Urothelium cell line (cell line): ENCODE results near the gene TMCC1.
"Not testable (repeated sequence)": the region's sequence is repeated elsewhere in the genome, so short reads cannot be mapped to it uniquely, and the experiment has no call there.

Source experiments
- DNase-seq: peaks from one replicate; pipeline ENCODE4 v3.0.0; 2011; ENCODE audit warnings: low spot score, mixed read lengths
- FAIRE-seq: peaks from 2 replicates; lab custom pipeline; 2011; peaks lifted over from hg19 to GRCh38; lab: Jason Lieb, UNC

Gene TMCC1

DNA sequence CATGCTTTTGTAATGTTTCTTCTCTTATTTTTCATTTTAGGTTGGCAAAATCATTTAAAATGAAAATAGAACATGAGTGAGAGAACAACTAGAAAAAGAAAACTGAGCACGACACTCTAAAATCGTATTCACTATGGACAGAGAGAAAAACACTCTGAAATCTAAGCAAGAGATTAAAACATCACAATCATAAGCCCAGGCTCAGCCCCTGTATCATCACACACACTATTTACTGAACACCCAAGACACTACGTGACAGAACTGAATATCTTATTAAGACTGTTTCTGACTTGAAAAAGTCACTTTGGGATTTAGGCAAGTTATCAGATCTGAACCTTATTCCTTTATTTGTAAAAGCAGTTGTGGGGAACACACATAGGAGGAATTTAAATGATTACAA, 204.5 kb downstream of the TMCC1 start:
- DNase-seq, result no peak
- no peak for FAIRE-seq

DNA sequence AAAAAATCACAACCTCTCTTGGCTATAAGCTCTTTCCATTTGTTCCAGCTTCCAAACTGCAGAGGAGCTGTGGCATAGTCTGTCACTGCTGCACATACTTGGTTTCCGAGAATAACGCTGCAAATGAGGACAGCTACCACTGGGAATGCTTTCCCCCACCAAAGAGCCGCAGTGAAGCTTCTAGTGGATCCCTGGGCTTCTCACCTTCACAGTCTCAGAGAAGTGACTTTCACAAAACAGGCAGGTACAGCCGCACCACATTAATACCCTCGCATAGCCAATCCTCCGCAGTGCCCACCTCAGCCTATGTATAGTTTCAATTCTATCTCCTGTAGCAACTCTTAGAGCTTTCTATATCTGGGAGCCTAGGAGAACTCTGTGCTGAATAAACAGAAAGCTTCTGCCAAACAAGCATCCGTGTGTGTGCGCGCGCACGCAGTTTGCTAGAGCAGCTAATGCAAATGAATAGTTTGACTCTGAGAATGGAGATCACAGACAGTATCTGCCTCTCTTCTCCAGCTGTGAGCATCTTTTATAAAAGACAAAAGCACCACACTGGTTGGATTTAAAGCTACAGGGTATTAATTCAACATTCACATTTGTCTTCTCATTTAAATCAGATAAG, 205.1 kb downstream of the TMCC1 start:
- no peak for DNase-seq

DNA sequence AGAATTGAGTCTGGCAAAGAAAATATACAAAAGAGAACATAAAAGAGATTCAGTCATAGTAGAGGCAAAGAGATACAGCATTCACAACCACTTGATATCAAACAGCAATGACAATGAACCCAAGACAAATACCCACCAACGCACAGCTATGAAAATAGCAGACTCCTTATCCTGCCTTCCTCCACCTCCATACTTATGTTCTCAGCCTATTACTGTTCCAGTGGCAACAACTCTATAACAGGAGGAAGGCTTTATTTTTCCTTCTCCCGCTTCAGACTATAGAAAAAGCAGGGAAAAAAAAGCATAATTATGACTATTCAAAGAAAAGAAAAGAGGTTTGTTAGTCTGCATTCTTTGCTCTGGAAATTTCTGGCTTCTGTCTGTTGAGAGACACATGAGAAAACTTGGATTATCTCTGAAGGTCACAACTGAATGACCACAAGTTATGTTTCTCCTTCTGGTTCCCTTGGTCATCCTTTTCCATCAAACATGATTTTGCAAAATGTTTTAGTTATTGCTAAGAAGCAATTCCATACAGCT, 205.9 kb downstream of the TMCC1 start:
- DNase-seq (no peak), FAIRE-seq (no peak)

More for the DNA sequence above, 205.1 kb downstream of the TMCC1 start:
- no peak for FAIRE-seq

DNA sequence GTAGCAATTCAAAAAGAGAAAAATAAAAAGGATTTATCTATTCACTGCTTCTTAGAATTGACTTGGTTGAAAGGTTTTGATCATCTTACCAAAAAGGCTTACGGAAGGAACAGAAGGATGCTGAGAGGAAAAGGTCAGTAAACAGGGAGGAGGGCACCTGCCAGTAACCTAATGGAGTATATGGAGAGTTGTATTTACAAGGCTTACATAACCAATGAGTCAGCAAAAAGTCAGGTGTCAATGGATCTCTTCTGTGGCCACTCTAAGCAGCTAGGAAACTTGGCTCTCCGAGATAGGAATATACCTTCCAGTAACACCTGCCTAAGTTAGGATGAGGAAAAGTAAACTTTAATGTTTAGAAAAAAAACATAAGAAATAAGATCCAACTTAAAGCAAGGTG, 206.6 kb downstream of the TMCC1 start:
- no peak for FAIRE-seq

DNA sequence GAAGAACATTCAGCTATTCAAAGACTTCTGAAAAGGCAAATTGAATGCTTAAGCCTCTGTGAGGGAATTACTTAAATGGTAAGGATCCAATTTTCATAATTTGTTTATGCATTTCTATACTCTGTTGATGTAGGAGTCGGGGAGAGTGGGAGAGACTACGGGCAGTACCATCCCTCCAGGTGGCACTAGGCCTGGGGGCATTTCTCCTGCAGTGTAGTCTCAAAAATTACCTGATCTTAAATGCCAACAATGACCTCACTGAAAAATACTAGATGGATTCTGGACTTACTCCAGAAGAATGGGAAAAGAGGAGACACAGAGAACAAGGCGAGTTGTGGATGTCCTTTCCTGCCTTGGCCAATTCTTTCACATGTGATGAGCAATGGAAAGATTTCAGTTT, 209.2 kb downstream of the TMCC1 start:
- FAIRE-seq, result no peak

More for the DNA sequence above, 206.6 kb downstream of the TMCC1 start:
- DNase-seq, result peak; percentile 14

DNA sequence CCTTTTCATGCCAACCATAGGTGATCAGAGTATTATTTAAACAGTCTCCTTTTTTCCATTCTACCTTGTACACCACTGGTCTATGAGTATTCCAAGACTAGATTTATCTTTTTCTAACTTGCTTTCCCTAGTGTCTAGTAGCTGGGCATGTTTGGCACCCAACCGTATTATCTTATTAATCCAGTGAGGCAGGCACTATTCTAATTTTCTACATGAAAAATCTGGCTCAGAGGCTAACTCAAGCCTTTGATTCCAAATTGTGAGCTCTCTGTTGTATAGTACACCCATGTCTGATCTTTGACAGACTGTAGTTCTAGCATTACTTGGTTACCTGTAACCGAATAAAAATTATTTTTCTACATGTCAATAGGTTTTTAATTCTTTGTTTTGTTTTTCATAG, 210.3 kb downstream of the TMCC1 start:
- FAIRE-seq, result no peak
- DNase-seq, result no peak

More for the DNA sequence above, 209.2 kb downstream of the TMCC1 start:
- no peak for DNase-seq

DNA sequence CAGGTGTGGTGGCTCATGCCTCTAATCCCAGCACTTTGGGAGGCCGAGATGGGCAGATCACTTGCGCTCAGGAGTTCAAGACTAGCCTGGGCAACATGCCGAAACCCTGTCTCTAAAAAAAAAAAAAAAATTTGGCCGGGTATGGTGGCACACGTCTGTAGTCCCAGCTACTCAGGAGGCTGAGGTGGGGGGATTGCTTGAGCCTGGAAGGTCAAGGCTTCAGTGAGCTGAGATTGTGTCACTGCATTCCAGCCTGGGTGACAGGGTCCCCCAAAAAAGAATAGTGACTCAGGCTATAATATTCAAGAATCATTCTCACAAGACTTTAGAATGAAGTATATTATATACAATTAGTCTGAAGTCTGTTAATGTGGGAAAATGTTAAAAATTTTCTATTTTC, 216.5 kb downstream of the TMCC1 start:
- FAIRE-seq (no peak), DNase-seq (no peak)

DNA sequence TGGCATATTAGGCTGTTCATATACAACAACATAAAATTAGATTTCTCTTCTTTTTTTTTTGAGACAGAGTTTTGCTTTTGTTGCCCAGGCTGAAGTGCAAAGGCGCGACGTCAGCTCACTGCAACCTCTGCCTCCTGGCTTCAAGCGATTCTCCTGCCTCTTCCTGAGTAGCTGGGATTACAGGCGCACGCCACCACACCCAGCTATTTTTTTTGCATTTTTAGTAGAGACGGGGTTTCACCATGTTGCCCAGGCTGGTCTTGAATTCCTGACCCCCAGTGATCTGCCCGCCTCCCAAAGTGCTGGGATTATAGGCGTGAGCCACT, 218.8 kb downstream of the TMCC1 start:
- not testable (repeated sequence) for DNase-seq, FAIRE-seq

DNA sequence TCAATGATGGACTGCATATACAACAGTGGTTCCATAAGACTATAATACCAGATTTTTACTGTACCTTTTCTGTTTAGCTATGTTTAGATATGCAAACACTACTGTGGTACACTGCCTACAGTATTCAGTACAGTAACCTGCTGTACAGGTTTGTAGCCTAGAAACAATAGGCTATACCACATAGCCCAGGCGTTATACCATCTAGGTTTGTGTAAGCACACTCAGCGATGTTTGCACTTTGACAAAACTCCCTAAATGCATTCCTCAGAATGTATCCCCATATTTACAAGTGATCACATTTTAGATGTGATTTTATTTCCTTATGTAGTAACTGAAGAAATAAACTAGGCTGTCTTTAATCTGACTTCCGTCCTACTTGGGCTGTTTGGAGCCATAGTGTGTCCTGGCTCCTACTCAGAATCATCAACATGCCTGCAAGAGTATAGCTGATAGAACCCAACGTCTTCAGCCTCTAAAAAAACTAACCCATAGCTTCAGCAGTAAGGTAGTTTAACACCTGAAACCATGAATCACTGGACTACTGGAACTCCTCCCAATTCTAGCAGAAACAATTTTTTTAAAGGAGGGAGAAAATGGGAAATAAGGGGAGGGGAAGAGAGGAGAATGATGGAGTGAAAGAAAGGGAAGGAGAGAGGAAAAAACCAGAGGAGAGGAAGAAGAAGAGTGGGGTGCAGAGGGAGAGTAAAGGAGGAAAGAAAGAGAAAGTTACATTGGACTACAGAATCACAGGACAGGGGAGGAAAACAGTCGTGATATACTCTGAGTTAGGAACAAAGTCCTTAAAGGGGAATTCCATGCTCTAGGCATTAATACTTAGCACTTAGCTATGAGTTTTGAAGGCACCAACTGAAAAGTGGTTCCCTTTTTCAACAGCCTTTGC, 219.4 kb downstream of the TMCC1 start:
- FAIRE-seq (no peak), DNase-seq (no peak)

DNA sequence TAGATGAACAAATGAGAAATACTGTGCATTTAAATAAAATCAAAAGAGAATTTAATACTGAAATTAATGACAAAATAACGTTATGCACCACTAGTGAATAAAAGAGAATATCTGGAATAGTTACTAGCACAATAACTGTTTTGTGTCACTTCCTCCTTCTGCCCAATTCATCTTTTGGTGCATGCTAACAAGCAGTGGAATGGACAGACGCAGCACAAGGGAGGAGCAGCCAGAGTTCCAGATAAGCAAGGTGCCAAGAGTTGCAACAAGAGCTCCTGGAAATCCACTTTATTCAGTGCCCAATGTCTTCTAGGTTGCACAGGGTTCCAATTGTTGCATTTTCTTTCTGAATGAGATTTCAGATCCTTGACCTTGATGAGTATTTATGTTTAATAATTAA, 220.5 kb downstream of the TMCC1 start:
- DNase-seq, result no peak
- no peak for FAIRE-seq

DNA sequence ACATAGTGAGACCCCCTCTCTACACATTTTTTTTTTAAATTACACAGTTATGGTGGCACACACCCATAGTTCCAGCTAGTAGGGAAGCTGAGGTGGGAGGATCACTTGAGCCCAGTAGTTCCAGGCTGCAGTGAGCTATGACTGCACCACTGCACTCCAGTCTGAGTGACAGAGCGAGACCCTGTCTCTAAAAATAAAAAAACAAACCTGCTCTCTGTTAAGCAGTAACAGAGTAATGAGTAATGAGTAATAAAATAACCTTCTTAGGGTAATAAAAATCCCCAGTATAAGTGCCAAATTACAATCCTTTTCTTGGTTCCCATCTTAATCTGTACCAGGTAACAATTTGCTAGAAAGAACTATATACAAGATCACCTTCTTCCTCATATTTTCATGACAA, 221.1 kb downstream of the TMCC1 start:
- no peak for FAIRE-seq
- DNase-seq, result no peak

DNA sequence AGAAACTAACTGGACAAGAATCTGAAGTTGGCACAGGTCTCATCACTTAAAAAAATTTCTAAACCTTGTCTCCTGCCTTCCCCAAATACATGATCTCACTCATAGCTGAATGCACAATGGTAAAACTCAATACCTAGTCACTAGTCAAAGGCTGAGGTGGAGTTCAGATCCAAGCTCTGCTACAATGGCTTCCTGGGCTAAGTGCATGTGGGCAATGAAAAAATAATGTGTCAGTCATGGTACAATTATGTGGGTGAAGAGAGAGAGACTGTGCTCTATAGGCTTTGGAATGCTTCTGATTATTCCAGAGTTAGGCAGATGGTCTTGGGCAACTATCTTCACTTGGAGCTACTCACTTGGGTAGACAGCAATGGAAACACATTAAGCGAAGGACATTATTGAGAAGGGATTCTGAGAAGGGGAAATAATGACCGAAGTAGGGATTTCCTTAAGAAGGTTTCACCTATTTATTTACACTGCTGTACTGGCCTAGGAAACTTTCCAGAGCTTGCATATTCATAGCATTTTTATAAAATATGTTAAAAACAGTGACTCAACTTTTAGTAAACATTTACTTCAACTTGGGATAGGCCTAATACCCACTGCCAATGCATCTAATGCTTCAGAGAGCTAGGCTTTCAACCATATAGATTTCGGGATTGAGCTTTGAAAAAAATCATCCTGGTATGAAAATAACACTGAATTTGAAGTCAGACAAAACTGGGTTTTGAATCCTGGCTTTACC, 228.3 kb downstream of the TMCC1 start:
- DNase-seq (no peak), FAIRE-seq (no peak)

DNA sequence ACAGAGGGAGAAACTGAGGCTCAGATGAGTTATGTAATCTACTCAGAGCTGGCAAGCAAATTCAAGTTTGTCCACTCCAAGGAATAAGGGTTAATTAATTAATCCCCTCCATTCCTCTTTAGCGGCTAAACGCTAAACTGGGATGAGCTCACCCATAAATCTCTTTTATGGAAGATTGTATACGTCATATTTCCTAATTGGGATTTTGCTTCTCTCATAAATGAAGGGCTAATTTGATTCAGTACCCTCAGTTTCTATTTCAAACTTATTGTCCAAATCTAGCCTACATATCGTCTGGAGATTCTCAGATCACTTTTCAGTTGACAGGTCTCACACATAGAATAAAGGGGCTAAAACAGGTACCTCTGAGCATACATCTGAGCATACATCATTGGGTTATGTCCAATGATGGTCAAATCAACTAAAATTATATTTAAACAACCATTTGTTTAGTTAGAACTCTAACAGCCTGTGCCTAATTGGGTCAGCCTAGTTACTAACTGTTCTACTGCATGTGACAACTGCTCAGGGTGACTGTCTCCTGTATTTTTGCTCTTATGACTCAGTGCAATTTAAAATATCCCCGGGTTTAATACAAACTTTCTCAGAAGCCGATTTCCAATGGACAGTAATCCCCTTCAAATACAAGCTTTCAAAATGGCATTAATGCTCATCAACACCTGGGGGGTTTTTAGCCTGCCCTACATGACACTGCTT, 229.4 kb downstream of the TMCC1 start:
- DNase-seq (no peak), FAIRE-seq (no peak)

DNA sequence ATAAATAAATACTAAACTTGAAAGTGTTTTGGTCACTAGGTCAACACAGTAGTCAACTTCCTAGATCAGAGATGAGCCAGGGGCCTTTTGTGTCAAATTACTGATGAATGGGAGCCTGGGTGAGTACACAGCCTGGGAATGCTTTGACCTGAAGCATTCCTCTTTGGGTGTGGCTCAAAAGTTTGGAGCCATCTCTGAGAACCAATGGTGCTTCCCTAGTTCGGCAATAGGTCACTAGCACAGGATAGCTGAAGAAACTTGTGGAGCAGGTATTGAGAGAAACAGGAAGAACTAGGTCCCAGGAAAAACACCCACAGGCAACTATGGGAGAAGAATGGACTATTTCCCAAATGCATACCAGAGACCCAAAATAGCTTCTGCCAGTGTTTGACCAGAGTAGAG, 230.5 kb downstream of the TMCC1 start:
- peak; percentile 13 for DNase-seq
- no peak for FAIRE-seq

DNA sequence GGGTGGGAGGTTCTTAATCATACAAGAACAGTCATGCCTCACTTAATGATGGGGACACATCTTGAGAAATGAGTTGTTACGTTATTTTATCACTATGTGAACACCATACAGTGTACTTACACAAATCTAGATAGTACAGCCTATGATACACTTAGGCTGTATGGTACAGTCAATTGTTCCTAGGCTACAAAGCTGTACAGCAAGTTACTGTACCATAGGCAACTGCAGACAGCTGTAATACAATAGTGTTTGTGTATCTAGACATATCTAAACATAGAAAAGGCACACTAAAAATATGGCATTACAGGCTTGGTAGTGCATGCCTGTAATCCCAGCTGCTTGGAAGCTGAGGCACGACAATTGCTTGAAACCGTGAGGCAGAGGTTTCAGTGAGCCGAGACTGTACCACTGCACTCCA, 231.3 kb downstream of the TMCC1 start:
- FAIRE-seq (no peak), DNase-seq (no peak)

DNA sequence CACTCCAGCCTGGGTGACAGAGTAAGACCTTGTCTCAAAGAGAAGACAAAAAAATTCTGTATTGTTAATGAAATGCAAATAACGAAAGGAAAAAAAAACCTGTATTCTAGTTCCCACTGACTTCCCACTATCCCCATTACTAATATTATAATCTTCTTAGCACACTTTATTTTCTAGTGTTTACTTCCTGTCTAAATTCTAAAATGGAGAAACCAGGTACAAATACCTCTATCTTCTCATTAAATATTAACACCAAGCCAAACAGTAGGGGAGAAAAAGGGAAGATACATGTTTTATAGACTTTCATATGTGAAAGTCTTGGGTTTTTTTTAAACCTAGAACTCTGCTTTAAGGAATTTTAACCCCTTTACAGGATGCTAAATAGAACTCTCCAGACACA, 231.7 kb downstream of the TMCC1 start:
- DNase-seq (no peak), FAIRE-seq (no peak)

DNA sequence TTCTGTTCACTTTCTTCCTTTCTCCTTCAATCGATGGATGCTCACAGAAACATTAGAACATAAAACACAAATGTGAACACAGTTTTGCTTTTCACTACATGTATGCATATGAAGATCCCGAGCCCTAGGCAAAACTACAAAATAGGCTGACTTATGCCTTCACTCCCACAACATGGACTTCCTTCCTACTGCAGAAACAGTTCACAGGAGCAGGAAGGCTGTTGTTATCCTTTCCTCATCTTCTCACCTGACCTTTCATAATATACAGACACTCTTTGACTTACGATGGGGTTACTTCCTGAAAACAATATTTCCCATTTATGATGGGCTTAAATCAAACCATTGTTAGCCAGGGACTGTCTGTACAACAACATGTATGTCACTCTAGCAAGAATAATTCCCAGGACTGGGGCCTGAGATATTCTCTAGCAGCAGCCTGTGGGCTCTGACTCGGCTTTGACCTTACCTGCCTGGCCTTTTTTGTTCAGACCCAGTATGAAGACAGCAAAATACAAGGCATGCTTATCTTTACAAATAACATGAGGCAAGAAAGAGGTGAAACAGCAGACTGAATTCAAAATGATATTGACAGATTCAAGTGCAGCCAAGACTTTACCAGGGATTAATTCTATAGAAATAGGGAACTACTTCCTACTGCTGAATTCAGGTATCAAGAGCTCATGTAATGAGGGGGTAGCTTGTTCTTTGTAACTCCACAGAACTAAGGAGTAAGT, 235.2 kb downstream of the TMCC1 start:
- no peak for FAIRE-seq
- DNase-seq, result no peak

DNA sequence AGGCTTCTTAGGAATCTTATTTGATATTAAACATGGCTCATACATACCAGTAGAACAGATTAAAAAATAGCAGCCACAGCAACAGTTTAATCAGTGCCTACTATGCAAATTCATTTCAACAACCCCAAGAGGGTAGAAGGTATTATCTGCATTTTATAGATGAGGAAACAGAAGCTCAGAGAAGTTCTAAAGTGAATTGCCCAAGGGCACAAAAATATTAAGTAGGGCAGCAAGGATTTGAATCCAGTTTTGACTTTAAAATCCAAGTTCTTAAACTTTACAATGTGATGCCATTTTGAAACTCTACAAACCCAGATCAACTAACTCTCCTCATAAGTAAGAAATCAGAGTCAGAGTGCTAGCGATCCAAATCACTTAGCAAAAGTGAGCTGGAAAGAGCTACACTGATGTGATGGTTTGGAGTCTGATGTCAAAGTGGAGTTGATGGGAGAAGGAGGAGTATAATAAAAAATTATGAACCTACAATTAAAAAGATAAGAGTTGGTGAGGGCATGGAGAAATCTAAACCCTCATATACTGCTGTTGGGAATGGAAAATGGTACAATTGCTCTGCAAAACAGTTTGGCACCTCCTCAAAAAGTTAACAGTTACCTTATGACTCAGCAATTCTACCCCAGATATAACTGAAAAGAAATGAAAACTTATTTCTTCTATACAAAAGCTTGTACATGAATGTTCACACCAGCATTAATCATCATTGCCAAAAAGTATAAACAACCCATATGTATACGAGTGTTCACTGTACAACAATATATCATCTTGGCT, 236.1 kb downstream of the TMCC1 start:
- FAIRE-seq (no peak), DNase-seq (no peak)

DNA sequence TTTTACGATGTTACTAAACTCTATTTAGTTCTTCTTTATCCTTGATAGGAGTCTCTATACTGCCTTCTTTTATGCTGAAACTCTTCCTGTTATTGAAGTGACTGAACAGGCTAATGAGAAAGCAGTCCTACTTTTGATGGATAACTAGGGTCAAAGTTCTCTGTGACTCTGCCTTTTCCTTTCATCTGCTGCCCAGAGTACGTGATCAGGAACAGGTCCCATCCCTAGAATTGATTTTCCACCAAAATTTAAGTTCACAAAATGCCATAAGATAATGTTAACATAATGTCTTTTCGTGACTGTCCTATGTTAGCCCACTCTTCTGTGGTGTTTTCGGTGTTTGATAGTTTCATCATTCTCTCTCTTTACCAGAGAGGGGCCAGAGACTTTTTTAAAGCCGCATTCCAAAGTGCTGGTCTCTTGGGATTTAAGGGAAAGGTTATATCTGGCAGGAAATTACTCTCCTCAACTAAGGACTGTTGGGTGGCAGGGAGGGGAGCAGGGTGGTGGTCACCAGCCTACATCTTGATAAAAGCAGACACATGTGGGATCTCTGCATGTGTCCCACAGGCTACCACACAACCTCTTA, 236.8 kb downstream of the TMCC1 start:
- DNase-seq, result no peak
- no peak for FAIRE-seq
